ENCODE data around the gene NRP1. TPM values are rescaled to one million over a fixed set of nuclear protein-coding genes. Genes with fewer than 3 reads are reported as not detected.

NRP1 gene
- total RNA-seq, 2 experiments from 2014 or later: 0.06 TPM; not detected in 1

DNA sequence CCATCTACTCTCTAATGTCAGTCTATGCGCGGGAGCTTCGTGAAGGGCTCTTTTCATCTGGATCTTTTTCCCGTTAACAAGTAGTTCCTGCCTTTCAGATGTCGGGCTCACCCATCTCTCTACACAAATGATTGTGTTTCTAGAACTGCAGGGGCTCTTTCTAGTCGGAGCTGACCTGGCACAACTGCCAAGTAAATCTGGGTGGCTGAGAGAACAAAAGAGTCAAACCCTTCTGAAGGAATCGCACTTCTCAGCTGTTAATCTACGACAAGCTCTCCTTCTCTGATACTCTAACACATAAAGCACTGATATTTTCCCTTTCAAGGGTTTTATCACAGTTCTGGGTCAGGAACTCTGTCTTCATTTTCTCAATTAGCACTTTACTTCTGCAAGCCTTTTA lies 144.7 kb downstream of the NRP1 start:
- intact Hi-C loops (cut with DNase I, micrococcal nuclease): loop anchor here (5.0 kb wide), 1 partner anchor 142 kb away; the partner anchor contains the start of gene NRP1 (in 2 of the 2)
- no peaks in the 10 kb centered on the region for H3K9me3 Mint-ChIP-seq
- DNase-seq (no peak), ATAC-seq (ENCODE audit: poor library complexity) (no peak)
- CTCF ChIA-PET: no interaction called here
- Histone ChIP-seq H3K36me3 (ENCODE audit: insufficient read depth, low read length) (no peaks in the 10 kb centered on the region), H3K9me3 (ENCODE audit: control insufficient read depth in 1 of 2, insufficient read depth in 1 of 2, low read length in 2 of 2) (no peaks in the 10 kb centered on the region), H3K27me3 (ENCODE audit: control insufficient read depth in 1 of 2, insufficient read depth in 2 of 2, low read length in 2 of 2) (no peaks in the 10 kb centered on the region), H3K4me1 (ENCODE audit: insufficient read depth, low read length) (peaks cover 5% of the 10 kb centered on the region), H3K4me3 (ENCODE audit: low read length) (no peak overlapping the region), H3K27ac (ENCODE audit: low read depth in 1 of 2, low read length in 2 of 2) (no peak overlapping the region)
- H3K27me3 Mint-ChIP-seq: peaks cover 8% of the 10 kb centered on the region
- POLR2A ChIA-PET: no interaction called here
- H3K4me1 Mint-ChIP-seq (ENCODE audit: low read depth): peaks cover 7% of the 10 kb centered on the region
- TF ChIP-seq, protein P1, sequence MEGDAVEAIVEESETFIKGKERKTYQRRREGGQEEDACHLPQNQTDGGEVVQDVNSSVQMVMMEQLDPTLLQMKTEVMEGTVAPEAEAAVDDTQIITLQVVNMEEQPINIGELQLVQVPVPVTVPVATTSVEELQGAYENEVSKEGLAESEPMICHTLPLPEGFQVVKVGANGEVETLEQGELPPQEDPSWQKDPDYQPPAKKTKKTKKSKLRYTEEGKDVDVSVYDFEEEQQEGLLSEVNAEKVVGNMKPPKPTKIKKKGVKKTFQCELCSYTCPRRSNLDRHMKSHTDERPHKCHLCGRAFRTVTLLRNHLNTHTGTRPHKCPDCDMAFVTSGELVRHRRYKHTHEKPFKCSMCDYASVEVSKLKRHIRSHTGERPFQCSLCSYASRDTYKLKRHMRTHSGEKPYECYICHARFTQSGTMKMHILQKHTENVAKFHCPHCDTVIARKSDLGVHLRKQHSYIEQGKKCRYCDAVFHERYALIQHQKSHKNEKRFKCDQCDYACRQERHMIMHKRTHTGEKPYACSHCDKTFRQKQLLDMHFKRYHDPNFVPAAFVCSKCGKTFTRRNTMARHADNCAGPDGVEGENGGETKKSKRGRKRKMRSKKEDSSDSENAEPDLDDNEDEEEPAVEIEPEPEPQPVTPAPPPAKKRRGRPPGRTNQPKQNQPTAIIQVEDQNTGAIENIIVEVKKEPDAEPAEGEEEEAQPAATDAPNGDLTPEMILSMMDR (IDR thresholded peaks at IDR 0.05): no peak
- no peak overlapping the region for H3K27ac Mint-ChIP-seq
- no peak overlapping the region for H3K4me3 Mint-ChIP-seq
- H3K36me3 Mint-ChIP-seq (ENCODE audit: low read depth): no peaks in the 10 kb centered on the region

DNA sequence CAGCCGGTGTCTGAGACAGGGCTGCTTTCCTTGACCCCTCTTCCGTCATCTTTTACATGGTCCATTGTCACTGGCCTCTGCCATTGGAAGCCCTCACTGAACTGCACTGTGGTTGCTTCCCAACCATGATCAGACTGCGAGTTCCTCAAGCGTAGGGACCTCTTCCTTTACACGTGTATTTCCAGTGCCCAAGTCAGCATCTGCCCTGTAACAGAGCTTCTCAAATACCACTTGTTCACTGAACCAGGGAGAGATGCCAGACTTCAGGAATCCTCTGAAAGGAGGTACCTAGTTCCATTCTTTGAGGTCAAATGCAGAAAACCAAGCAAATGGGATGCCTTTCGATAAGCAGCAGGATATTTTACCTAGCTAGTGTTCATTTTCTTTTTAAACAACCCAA lies 145.1 kb downstream of the NRP1 start:
- Histone ChIP-seq H3K4me1 (ENCODE audit: insufficient read depth, low read length) (peaks cover 5% of the 10 kb centered on the region), H3K36me3 (ENCODE audit: insufficient read depth, low read length) (no peaks in the 10 kb centered on the region), H3K27ac (ENCODE audit: low read depth in 1 of 2, low read length in 2 of 2) (no peak overlapping the region), H3K4me3 (ENCODE audit: low read length) (no peak overlapping the region), H3K27me3 (ENCODE audit: control insufficient read depth in 1 of 2, insufficient read depth in 2 of 2, low read length in 2 of 2) (no peaks in the 10 kb centered on the region), H3K9me3 (ENCODE audit: control insufficient read depth in 1 of 2, insufficient read depth in 1 of 2, low read length in 2 of 2) (no peaks in the 10 kb centered on the region)
- H3K4me1 Mint-ChIP-seq (ENCODE audit: low read depth): peaks cover 7% of the 10 kb centered on the region
- POLR2A ChIA-PET: no interaction called here
- H3K4me3 Mint-ChIP-seq: no peak overlapping the region
- intact Hi-C loops (cut with DNase I, micrococcal nuclease): no loop called here
- TF ChIP-seq, protein P1 (IDR thresholded peaks at IDR 0.05): no peak
- H3K9me3 Mint-ChIP-seq: no peaks in the 10 kb centered on the region
- CTCF ChIA-PET: no interaction called here
- ATAC-seq (ENCODE audit: poor library complexity) (no peak), DNase-seq (no peak)
- H3K36me3 Mint-ChIP-seq (ENCODE audit: low read depth): no peaks in the 10 kb centered on the region
- no peak overlapping the region for H3K27ac Mint-ChIP-seq
- peaks cover 8% of the 10 kb centered on the region for H3K27me3 Mint-ChIP-seq

DNA sequence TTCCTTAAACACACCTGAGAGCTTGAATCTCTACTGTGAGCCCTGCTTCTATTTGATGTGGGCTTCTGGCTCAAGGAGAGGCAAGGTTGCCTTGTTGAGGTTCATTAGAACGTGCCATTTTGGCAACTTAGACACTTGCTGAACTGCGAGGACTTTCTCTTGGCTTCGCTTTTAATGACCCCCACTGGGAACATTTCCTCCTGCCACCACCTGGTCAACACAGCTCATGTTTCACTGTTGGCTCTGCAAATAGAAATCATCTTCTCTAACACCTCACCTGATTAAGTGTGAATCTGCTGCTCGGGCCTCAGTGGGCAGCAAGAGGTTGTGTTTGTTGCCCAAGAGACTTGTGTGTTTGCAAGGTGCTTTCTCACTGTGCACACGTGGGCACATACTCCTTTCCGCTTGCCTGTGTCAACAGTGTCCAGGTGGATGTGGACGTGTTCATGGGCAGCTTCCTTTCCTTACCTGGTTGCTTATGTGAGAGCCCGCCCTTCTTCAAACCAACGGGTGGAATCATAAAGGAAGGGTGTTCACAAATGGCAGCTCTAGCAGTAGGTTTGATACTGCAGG lies 147.0 kb downstream of the NRP1 start:
- TF ChIP-seq, protein P1 (IDR thresholded peaks at IDR 0.05): no peak
- Histone ChIP-seq H3K27me3 (ENCODE audit: control insufficient read depth in 1 of 2, insufficient read depth in 2 of 2, low read length in 2 of 2) (no peaks in the 10 kb centered on the region), H3K9me3 (ENCODE audit: control insufficient read depth in 1 of 2, insufficient read depth in 1 of 2, low read length in 2 of 2) (no peaks in the 10 kb centered on the region), H3K27ac (ENCODE audit: low read depth in 1 of 2, low read length in 2 of 2) (no peak overlapping the region), H3K4me1 (ENCODE audit: insufficient read depth, low read length) (no peaks in the 10 kb centered on the region), H3K4me3 (ENCODE audit: low read length) (no peak overlapping the region), H3K36me3 (ENCODE audit: insufficient read depth, low read length) (no peaks in the 10 kb centered on the region)
- Mint-ChIP-seq H3K4me1 (ENCODE audit: low read depth) (no peaks in the 10 kb centered on the region), H3K27me3 (peaks cover 8% of the 10 kb centered on the region), H3K9me3 (no peaks in the 10 kb centered on the region), H3K4me3 (no peak overlapping the region), H3K27ac (no peak overlapping the region), H3K36me3 (ENCODE audit: low read depth) (no peaks in the 10 kb centered on the region)
- intact Hi-C loops (cut with DNase I, micrococcal nuclease): no loop called here
- ChIA-PET POLR2A (no interaction called here), CTCF (no interaction called here)
- DNase-seq (no peak), ATAC-seq (ENCODE audit: poor library complexity) (no peak)
